ENCODE results near the gene RASSF1. TPM values are rescaled to one million over a fixed set of nuclear protein-coding genes. Genes with fewer than 3 reads are reported as not detected.

RASSF1 gene
- total RNA-seq, 1 experiment from 2014 or later = 20.0 TPM

- Histone ChIP-seq H3K9me3 (ENCODE audit: low read length) (no peaks in the 10 kb centered on the region), H3K36me3 (ENCODE audit: low read depth, low read length) (no peaks in the 10 kb centered on the region), H2AFZ (ENCODE audit: low read length) (no peak overlapping the region), H3K4me3 (ENCODE audit: low read length) (no peak overlapping the region), H4K20me1 (ENCODE audit: low read length) (no peaks in the 10 kb centered on the region), H3K9me2 (replicated peaks; ENCODE audit: low read length) (no peaks in the 10 kb centered on the region), H3K9ac (ENCODE audit: low read length) (no peak overlapping the region), H3K79me2 (ENCODE audit: low read length) (no peaks in the 10 kb centered on the region), H3K27ac (ENCODE audit: low read length) (no peak overlapping the region), H3F3A (ENCODE audit: low read length, unreplicated experiment) (no peaks in the 10 kb centered on the region), H3K4me1 (ENCODE audit: insufficient read depth, low read length) (no peaks in the 10 kb centered on the region), H3K4me2 (ENCODE audit: low read length) (no peak overlapping the region), H3K27me3 (ENCODE audit: low read length) (no peaks in the 10 kb centered on the region)
- CTCF ChIA-PET = no interaction called here
- peak; percentile 17 for ATAC-seq
- no TSS peak for BruUV-seq (replicated peaks)
- POLR2A ChIA-PET (ENCODE audit: unreplicated experiment) = no interaction called here
- intact Hi-C loops (cut with micrococcal nuclease) = no loop called here
- TF ChIP-seq EZH2phosphoT487 (IDR thresholded peaks at IDR 0.05; ENCODE audit: borderline replicate concordance, low read length) (no peak), CTCF (conservative IDR thresholded peaks at IDR 0.05; ENCODE audit: low read depth, low read length) (peak; percentile 35; the same call in 1 of the 2 replicates), EZH2 (IDR thresholded peaks at IDR 0.05; ENCODE audit: low read length, unreplicated experiment) (no peak)
- no peak for DNase-seq
Observed at GRCh38 chr3:50375258-50375931, 34.8 kb upstream of the RASSF1 start.

- Histone ChIP-seq H3K4me2 (ENCODE audit: low read length) (no peak overlapping the region), H3K79me2 (ENCODE audit: low read length) (no peaks in the 10 kb centered on the region), H3K27me3 (ENCODE audit: low read length) (no peaks in the 10 kb centered on the region), H3K4me3 (ENCODE audit: low read length) (no peak overlapping the region), H4K20me1 (ENCODE audit: low read length) (no peaks in the 10 kb centered on the region), H3F3A (ENCODE audit: low read length, unreplicated experiment) (no peaks in the 10 kb centered on the region), H3K36me3 (ENCODE audit: low read depth, low read length) (no peaks in the 10 kb centered on the region), H3K9me2 (replicated peaks; ENCODE audit: low read length) (no peaks in the 10 kb centered on the region), H3K27ac (ENCODE audit: low read length) (no peak overlapping the region), H3K4me1 (ENCODE audit: insufficient read depth, low read length) (no peaks in the 10 kb centered on the region), H3K9ac (ENCODE audit: low read length) (no peak overlapping the region), H3K9me3 (ENCODE audit: low read length) (no peaks in the 10 kb centered on the region), H2AFZ (ENCODE audit: low read length) (no peak overlapping the region)
- no peak for TF ChIP-seq EZH2phosphoT487 (IDR thresholded peaks at IDR 0.05; ENCODE audit: borderline replicate concordance, low read length)
- TF ChIP-seq CTCF (conservative IDR thresholded peaks at IDR 0.05; ENCODE audit: low read depth, low read length) = no peak
- TF ChIP-seq EZH2 (IDR thresholded peaks at IDR 0.05; ENCODE audit: low read length, unreplicated experiment) = no peak
- ChIA-PET POLR2A (ENCODE audit: unreplicated experiment) (no interaction called here), CTCF (no interaction called here)
- BruUV-seq (replicated peaks) = no TSS peak
- ATAC-seq = no peak
- intact Hi-C loops (cut with micrococcal nuclease) = no loop called here
- DNase-seq = no peak
Observed at GRCh38 chr3:50374363-50375257, 34.0 kb upstream of the RASSF1 start.

All from PC-3 (cell line).